ENCODE measurements around the gene DRC1.
A peak's percentile ranks its signal among the peaks of the same experiment; 100 is the strongest.
"Not testable (repeated sequence)": the region's sequence is repeated elsewhere in the genome, so short reads cannot be mapped to it uniquely, and the experiment has no call there.

Gene DRC1
- 0 reads per million in 2 donors for total RNA-seq

DNA sequence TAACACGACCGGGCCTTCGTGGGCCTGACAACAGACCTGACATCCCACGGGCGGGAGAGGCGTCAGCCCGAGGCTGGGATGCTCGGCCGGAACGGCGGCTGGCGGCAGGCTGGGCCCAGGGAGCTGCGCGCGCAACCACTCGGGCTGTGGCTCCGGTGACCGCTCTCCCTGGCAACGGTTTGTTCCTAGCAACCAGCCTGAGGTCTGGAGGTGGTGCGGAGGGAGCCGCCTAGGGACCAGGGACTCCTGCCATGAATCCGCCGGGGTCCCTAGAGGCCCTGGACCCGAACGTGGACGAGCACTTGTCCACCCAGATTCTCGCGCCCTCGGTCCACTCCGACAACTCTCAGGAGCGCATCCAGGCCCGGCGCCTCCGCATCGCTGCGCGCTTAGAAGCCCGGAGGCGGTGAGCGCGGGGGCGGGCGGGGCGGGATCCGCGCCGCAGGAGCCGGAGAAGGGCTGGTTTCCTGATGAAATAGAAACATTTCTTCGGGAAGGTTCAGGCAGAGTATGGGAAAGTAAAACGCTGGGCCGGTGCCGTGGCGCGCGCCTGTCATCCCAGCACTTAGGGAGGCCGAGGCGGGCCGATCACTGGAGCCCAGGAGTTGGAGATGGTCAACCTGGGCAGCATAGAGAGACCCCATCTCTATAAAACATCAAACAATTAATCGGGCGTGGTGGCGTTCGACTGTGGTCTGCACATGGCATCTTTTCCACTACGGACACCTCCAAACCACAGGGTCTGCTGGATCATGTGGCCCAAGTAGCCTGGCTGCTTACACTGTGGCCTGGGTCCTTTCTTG is at the start of gene DRC1:
DRC1 (plus strand) TSS at position 182 of the 803 bp plus-strand sequence; CDS start at position 252, 70 bp downstream.
- peak in 1 of 5 experiments; percentile 52 for DNase-seq

DNA sequence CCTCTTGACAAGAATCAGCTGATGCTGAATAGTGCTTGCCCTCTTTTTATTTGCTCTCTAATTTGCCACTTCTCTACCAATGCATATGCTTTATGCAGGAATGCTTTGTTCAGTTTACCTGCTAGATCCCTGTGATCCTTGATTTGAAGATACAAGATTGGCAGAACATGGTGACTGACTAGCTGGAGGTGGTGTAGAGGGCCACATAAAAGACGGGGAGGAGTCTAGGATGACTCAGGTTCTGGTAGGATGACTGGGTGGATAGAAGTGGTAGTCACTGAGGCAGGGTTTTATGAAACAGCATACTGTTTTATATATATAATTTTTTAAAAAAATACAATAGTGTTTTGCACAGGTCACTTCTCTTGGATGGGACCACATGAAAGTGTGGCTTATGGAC is 48.8 kb upstream of the DRC1 start:
- DNase-seq, result peak in 1 of 5 experiments; percentile 15

DNA sequence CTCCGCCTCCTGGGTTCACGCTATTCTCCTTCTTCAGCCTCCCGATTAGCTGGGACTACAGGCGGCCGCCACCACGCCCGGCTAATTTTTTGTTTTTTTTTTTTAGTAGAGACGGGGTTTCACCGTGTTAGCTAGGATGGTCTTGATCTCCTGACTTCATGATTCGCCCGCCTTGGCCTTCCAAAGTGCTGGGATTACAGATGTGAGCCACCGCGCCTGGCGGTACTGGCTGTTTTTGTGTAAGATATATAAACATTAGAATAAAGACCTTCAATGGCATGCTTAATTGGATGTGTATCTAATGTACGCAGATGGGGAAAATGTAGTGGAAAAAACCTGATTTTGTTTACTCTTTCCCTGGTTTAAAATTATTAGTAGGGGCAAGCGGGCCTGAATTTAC is 47.3 kb upstream of the DRC1 start:
- not testable (repeated sequence) for DNase-seq

DNA sequence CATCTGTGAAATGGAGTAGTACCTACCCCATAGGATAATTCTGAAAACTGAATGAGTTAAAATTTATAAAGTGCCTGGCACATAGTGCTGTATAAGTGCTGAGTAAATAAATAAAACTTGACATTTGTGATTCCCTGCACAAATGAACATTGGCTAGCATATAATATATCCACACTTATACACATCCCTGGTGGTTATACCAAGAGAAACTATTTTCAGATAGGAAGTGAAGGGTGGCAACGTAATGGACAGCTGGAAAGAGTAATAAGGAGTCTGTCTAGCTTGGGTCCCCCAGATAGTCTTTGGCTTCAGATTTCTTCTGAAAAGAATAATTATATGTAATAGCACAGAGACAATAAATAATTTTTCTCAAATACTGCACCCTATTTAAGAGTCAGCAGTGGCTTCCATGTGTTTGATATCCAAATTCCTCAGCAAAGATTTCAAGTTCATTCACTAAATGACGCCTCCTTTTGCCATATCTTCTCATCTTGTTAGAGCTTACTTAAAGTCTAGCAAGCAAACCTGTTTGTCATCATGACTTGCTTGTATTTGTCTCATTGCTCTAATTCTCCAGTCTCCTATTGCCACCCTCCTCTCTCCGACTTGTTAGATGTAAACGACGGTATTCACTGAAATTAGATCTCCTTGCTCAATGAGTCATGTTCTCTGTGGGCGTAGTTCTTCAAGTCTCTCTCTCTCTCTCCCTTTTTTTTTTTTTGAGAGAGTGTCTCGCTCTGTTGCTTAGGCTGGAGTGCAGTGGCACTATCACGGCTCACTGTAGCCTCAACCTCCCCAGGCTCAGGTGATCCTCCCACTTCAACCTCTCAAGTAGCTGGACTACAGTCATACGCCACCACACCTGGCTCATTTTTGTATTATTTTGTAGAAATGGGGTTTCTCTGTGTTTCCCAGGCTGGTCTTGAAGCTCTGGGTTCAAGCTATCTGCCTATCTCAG is 46.4 kb upstream of the DRC1 start:
- DNase-seq, result peak in 1 of 5 experiments; percentile 24

- no peak for DNase-seq
Measured at GRCh38 chr2:26356111-26356510, 45.6 kb upstream of the DRC1 start.

- DNase-seq, result no peak
Measured at GRCh38 chr2:26356771-26357170, 44.9 kb upstream of the DRC1 start.

GRCh38 chr2:26359886-26360473 is 41.7 kb upstream of the DRC1 start:
- DNase-seq, result no peak

- DNase-seq, result peak in 1 of 5 experiments; percentile 67
Measured at GRCh38 chr2:26363323-26363722, 38.4 kb upstream of the DRC1 start.

GRCh38 chr2:26363958-26364357 is 37.8 kb upstream of the DRC1 start:
- DNase-seq, result no peak

GRCh38 chr2:26364669-26365068 is 37.1 kb upstream of the DRC1 start:
- no peak for DNase-seq

DNA sequence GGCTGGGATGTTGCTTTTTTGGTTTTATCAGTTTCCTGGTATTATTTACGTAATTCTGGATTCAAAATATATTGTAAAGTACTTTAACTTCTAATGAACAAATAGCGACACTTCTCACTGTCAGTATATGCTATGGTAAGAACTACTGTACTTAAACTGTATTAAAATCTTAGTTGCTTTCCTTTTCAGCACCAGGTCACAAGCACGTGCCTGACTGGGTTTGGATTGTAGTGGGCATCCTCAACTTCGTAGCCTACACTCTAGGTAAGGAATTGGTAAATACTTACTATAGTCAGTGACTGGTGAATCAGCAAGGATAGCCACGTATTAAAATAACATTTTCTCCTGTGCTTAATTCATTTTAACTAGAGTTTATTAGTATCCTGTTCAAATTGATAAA is 34.8 kb upstream of the DRC1 start:
- DNase-seq, result no peak

GRCh38 chr2:26369664-26370063 is 32.1 kb upstream of the DRC1 start:
- DNase-seq, result not testable (repeated sequence)

- not testable (repeated sequence) for DNase-seq
Measured at GRCh38 chr2:26370909-26371308, 30.8 kb upstream of the DRC1 start.

GRCh38 chr2:26376799-26377198 is 24.9 kb upstream of the DRC1 start:
- no peak for DNase-seq

GRCh38 chr2:26380281-26380680 is 21.4 kb upstream of the DRC1 start:
- DNase-seq, result no peak

GRCh38 chr2:26382564-26382963 is 19.2 kb upstream of the DRC1 start:
- DNase-seq, result no peak

GRCh38 chr2:26384183-26384582 is 17.5 kb upstream of the DRC1 start:
- DNase-seq, result no peak

GRCh38 chr2:26384597-26384996 is 17.1 kb upstream of the DRC1 start:
- DNase-seq, result no peak

DNA sequence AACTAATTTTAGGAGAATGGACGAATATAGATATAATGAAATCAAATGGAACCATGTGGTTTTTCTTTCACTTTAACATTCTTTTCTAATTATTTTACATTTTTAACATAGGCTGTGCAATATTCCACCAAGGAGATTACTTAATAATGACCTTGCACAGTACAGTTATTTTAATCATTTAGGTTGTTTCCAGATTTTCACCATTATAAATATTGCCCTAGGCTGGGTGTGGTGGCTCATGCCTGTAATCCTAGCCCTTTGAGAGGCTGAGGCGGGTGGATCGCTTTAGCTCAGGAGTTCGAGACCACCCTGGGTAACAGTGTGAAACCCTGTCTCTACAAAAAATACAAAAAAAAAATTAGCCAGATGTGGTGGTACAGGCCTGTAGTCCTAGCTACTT is 14.5 kb upstream of the DRC1 start:
- no peak for DNase-seq

DNA sequence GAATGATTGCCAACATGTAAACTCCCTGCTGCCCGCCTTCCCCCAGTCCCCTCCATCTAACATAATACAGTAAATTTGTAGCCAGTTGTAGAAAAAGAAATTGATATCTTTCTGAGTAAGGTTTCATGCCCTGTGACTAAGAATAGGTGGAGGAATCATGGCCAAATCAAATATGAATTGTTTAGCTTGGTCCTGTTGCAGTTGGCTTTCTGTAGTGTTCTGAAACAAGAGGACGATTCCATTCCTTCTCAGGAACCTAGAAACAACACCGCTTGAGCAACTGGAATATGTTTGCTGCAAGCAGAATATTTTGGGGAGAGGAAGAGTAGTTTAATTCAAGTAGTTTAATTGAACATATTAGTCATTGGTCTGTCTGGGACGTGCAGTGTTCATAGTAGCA is 7.0 kb upstream of the DRC1 start:
- no peak for DNase-seq

- no peak for DNase-seq
Measured at GRCh38 chr2:26395394-26395793, 6.3 kb upstream of the DRC1 start.

GRCh38 chr2:26396734-26397298 is 4.9 kb upstream of the DRC1 start:
- DNase-seq, result peak in 1 of 5 experiments; percentile 16

Data from T-helper 2 cell (primary cell).